Muscle of leg (tissue), 11 donors: ENCODE results near the gene RNASEH2B. TPM values are rescaled to one million over a fixed set of nuclear protein-coding genes. Genes with fewer than 3 reads are reported as not detected.

Source experiments
- DNase-seq: peaks from one replicate; pipeline ENCODE4 v3.0.0; 2013
- H3K27ac ChIP-seq: one replicate; pipeline ENCODE4 v1.5.1; 2013; ENCODE audit warnings: mild to moderate bottlenecking, low read length, control low read depth
- H3K27me3 ChIP-seq: one replicate; pipeline ENCODE4 v1.6.1; 2013; ENCODE audit warnings: low read length; ENCODE audit not compliant: control insufficient read depth, insufficient read depth
- H3K36me3 ChIP-seq: one replicate; pipeline ENCODE4 v1.6.1; 2013; ENCODE audit warnings: low read length; ENCODE audit not compliant: control insufficient read depth, insufficient read depth
- H3K4me1 ChIP-seq: one replicate; pipeline ENCODE4 v1.6.1; 2013; ENCODE audit warnings: low read length; ENCODE audit not compliant: control insufficient read depth, insufficient read depth
- H3K4me3 ChIP-seq: one replicate; pipeline ENCODE4 v1.5.1; 2013; ENCODE audit warnings: low read length, control low read depth
- H3K9me3 ChIP-seq: replicated peaks from 2 replicates; pipeline ENCODE4 v1.6.1; 2013; ENCODE audit warnings: low read depth, low read length; ENCODE audit not compliant: control insufficient read depth
- WGBS: methylation state at CpG from one replicate; pipeline ENCODE4 v1.1.5; 2013; ENCODE audit warnings: missing lambda C conversion rate; ENCODE audit not compliant: insufficient coverage; 5-methylcytosine and 5-hydroxymethylcytosine counted together
- polyA plus RNA-seq, 8 donors: library from polyadenylated mRNA; unstranded; fragments of 120-200 nt; gene quantifications; one replicate each; pipeline versions ENCODE4 v1.2.1 to v1.2.3, GENCODE V29; 2013; ENCODE audit warnings: inconsistent platforms in 1 of 8, low replicate concordance in 1 of 8; ENCODE audit not compliant: insufficient read length in 8 of 8, insufficient read depth in 1 of 8
- total RNA-seq: library from RNA; stranded (reverse); fragments of 120-200 nt; gene quantifications from one replicate; pipeline ENCODE4 v1.2.4, GENCODE V29; 2013

The RNASEH2B gene
- total and polyA plus RNA-seq, 9 donors: 33.9 to 55.4 (median 43.3) TPM

GRCh38 chr13:50914848-50915247, 5.3 kb downstream of the RNASEH2B start:
- WGBS: 55% methylated on average over 1 of the region's 1 CpG
- peak overlapping the region; percentile 37 for H3K27ac ChIP-seq

GRCh38 chr13:50915565-50915964, 6.0 kb downstream of the RNASEH2B start:
- H3K4me3 ChIP-seq: no peak overlapping the region
- H3K27ac ChIP-seq: no peak overlapping the region
- H3K9me3 ChIP-seq: no peaks in the 10 kb centered on the region
- WGBS: 67% methylated on average over 1 of the region's 5 CpGs
- no peaks in the 10 kb centered on the region for H3K27me3 ChIP-seq
- no peaks in the 10 kb centered on the region for H3K36me3 ChIP-seq
- peaks cover 12% of the 10 kb centered on the region for H3K4me1 ChIP-seq
- DNase-seq: no peak

More at GRCh38 chr13:50914848-50915247, 5.3 kb downstream of the RNASEH2B start:
- DNase-seq: no peak
- H3K4me3 ChIP-seq: no peak overlapping the region
- peaks cover 16% of the 10 kb centered on the region for H3K4me1 ChIP-seq
- no peaks in the 10 kb centered on the region for H3K9me3 ChIP-seq
- no peaks in the 10 kb centered on the region for H3K36me3 ChIP-seq
- no peaks in the 10 kb centered on the region for H3K27me3 ChIP-seq

DNA sequence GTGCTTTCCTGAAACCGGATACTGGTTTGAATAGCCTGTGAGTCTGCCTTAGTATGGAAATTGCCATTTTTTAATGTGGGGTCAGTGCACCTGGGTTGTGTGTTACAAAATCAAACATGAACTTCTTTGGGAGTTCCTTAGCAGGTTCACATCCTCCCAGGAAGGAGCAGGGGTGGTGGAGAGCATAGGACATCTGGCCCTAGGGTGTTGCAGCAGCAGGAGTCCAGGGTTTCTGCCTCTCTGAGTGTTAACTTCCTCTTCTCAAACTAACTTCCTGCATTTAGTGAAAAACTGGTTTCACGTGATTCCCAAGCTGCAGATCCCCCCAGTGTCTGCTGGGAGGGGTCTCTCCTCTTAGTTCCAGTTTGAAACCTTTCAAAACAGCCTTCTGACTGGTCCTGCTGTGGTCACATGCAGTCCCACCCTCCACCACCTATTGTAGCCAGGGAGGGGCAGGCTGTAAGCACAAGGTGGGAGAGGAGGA, 7.2 kb downstream of the RNASEH2B start:
- 20% methylated on average over 1 of the region's 2 CpGs for WGBS
- peaks cover 8% of the 10 kb centered on the region for H3K4me1 ChIP-seq
- no peaks in the 10 kb centered on the region for H3K36me3 ChIP-seq
- no peaks in the 10 kb centered on the region for H3K27me3 ChIP-seq
- H3K4me3 ChIP-seq: no peak overlapping the region
- H3K9me3 ChIP-seq: peaks cover 3% of the 10 kb centered on the region
- H3K27ac ChIP-seq: peak overlapping the region; percentile 33
- DNase-seq: peak; percentile 67

- Histone ChIP-seq H3K4me1 (peaks cover 5% of the 10 kb centered on the region), H3K27ac (peak overlapping the region; percentile 33), H3K36me3 (no peaks in the 10 kb centered on the region), H3K27me3 (no peaks in the 10 kb centered on the region), H3K4me3 (no peak overlapping the region), H3K9me3 (peaks cover 11% of the 10 kb centered on the region)
- DNase-seq: no peak
These were observed 8.0 kb downstream of the RNASEH2B start for GRCh38 chr13:50917572-50917971.

GRCh38 chr13:50918567-50918966, 9.0 kb downstream of the RNASEH2B start:
- H3K27me3 ChIP-seq: no peaks in the 10 kb centered on the region
- H3K36me3 ChIP-seq: no peaks in the 10 kb centered on the region
- DNase-seq: no peak
- 63% methylated on average over 2 of the region's 3 CpGs for WGBS
- H3K4me3 ChIP-seq: no peak overlapping the region
- H3K27ac ChIP-seq: no peak overlapping the region
- peaks cover 21% of the 10 kb centered on the region for H3K9me3 ChIP-seq
- H3K4me1 ChIP-seq: peaks cover 5% of the 10 kb centered on the region

DNA sequence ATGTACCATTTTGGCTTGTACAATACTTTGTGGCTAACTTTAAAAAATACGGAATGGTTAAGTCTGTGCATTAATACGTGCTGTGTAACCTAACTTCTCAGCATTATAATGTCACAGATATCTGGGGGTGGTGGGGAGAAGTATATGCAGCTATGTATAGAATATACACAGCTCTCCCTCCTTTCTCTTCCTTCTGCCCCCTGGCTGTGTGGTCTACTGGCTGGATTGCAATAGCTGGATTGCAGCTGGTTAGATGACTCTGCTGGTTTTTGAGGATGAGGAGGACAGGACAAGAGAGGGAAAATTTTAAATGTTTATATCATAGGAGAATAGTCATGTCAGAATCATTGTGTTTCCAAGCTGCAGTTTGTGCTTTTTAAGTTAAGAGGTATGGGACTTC, 9.7 kb downstream of the RNASEH2B start:
- Histone ChIP-seq H3K9me3 (peaks cover 28% of the 10 kb centered on the region), H3K4me1 (peaks cover 5% of the 10 kb centered on the region), H3K36me3 (no peaks in the 10 kb centered on the region), H3K4me3 (no peak overlapping the region), H3K27ac (no peak overlapping the region), H3K27me3 (no peaks in the 10 kb centered on the region)
- WGBS: no CpG with 5 or more reads among the region's 2 CpGs
- no peak for DNase-seq

DNA sequence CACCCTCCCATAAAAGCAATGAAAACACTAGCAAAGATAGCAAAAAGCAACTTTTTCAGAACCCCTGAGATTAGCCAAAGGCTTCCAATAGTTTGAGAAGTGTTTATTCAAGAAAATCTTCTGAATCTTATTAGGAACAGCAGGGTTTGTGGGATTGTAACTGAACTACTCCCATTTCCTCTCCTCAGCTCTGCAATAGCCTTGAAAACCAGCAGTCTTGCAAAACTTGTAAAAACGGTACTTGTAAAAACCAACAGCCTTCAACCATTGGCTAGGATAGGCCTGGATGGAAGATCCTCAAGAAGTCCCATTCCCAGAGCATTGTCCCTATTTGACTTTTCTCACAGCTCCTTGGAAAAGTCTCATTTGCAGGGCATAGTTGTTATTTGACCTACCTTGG, 12.1 kb downstream of the RNASEH2B start:
- no peak overlapping the region for H3K27ac ChIP-seq
- H3K4me3 ChIP-seq: no peak overlapping the region
- 100% methylated on average over 1 of the region's 1 CpG for WGBS

GRCh38 chr13:50923272-50923671, 13.7 kb downstream of the RNASEH2B start:
- Histone ChIP-seq H3K27ac (no peak overlapping the region), H3K36me3 (no peaks in the 10 kb centered on the region), H3K27me3 (no peaks in the 10 kb centered on the region), H3K4me1 (no peaks in the 10 kb centered on the region), H3K4me3 (no peak overlapping the region), H3K9me3 (peaks cover 40% of the 10 kb centered on the region)
- no CpG with 5 or more reads among the region's 1 CpG for WGBS
- DNase-seq: no peak

More for the DNA sequence above, 12.1 kb downstream of the RNASEH2B start:
- DNase-seq: no peak
- H3K36me3 ChIP-seq: no peaks in the 10 kb centered on the region
- peaks cover 40% of the 10 kb centered on the region for H3K9me3 ChIP-seq
- no peaks in the 10 kb centered on the region for H3K27me3 ChIP-seq
- peaks cover 5% of the 10 kb centered on the region for H3K4me1 ChIP-seq

DNA sequence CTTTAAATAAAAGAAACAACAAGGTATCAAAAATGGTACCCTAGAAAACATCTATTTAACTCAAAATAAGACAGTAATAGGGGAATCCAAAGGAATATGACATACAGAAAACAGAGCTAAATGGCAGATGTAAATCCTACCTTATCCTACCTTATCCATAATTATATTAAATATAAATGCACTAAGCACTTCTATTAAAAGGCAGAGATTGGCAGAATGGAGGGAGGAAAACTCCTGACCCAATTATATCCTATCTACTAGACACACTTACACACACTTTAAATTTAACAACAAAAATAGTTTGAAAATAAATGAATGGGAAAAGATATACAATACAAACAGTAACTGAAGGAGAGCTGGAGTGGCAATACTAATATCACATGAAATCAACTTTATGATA, 14.4 kb downstream of the RNASEH2B start:
- Histone ChIP-seq H3K4me3 (no peak overlapping the region), H3K9me3 (peaks cover 40% of the 10 kb centered on the region), H3K36me3 (no peaks in the 10 kb centered on the region), H3K4me1 (peaks cover 2% of the 10 kb centered on the region), H3K27me3 (no peaks in the 10 kb centered on the region), H3K27ac (no peak overlapping the region)
- DNase-seq: no peak

- Histone ChIP-seq H3K4me3 (no peak overlapping the region), H3K4me1 (peaks cover 2% of the 10 kb centered on the region), H3K9me3 (peaks cover 28% of the 10 kb centered on the region), H3K27ac (no peak overlapping the region), H3K36me3 (peaks cover 3% of the 10 kb centered on the region), H3K27me3 (no peaks in the 10 kb centered on the region)
- DNase-seq: no peak
- WGBS: no CpG with 5 or more reads among the region's 2 CpGs
These were observed 18.1 kb downstream of the RNASEH2B start for GRCh38 chr13:50927701-50928100.

GRCh38 chr13:50928102-50928501, 18.5 kb downstream of the RNASEH2B start:
- Histone ChIP-seq H3K36me3 (peaks cover 7% of the 10 kb centered on the region), H3K4me1 (peaks cover 2% of the 10 kb centered on the region), H3K27ac (no peak overlapping the region), H3K27me3 (no peaks in the 10 kb centered on the region), H3K4me3 (no peak overlapping the region), H3K9me3 (peaks cover 24% of the 10 kb centered on the region)
- peak; percentile 58 for DNase-seq
- no CpG with 5 or more reads among the region's 2 CpGs for WGBS
